H1 (cell line): ENCODE results near the gene VAT1L. TPM values are rescaled to one million over a fixed set of nuclear protein-coding genes. Genes with fewer than 3 reads are reported as not detected.

Experiments
- CTCF ChIA-PET: fragments of 300-600 bp; sonication (Branson Sonifier 250); formaldehyde crosslinking; loops from one replicate; lab custom pipeline; 2021; ENCODE audit not compliant: partially characterized antibody; lab: Charles Lee
- POLR2A ChIA-PET: fragments of 300-600 bp; sonication (Branson Sonifier 250); formaldehyde crosslinking; loops from one replicate; lab custom pipeline; 2021; ENCODE audit warnings: inconsistent platforms; ENCODE audit not compliant: partially characterized antibody; lab: Charles Lee
- DNase-seq, 2 experiments: peaks; one replicate each; pipeline versions ENCODE4 v3.0.0 to v3.0.0-alpha.2; 2010 to 2022; ENCODE audit warnings: low spot score in 2 of 2, low read depth in 1 of 2, mixed read lengths in 1 of 2
- FAIRE-seq: peaks from 2 replicates; lab custom pipeline; 2011; peaks lifted over from hg19 to GRCh38; lab: Jason Lieb, UNC
- H2AFZ ChIP-seq: 2 replicates; pipeline ENCODE4 v1.8.1; 2012; ENCODE audit warnings: low read length, inconsistent platforms
- H2AK5ac ChIP-seq: 2 replicates; pipeline ENCODE4 v1.6.1; 2013; ENCODE audit warnings: low read depth, low read length
- H2BK120ac ChIP-seq: replicated peaks from 2 replicates; pipeline ENCODE3; 2013; ENCODE audit warnings: low read depth, low read length, inconsistent platforms
- H2BK12ac ChIP-seq: 2 replicates; pipeline ENCODE4 v1.6.1; 2013; ENCODE audit warnings: low read depth, low read length
- H2BK15ac ChIP-seq: 2 replicates; pipeline ENCODE4 v1.6.1; 2013; ENCODE audit warnings: low read length
- H2BK20ac ChIP-seq: 2 replicates; pipeline ENCODE4 v1.6.1; 2013; ENCODE audit warnings: low read length
- H2BK5ac ChIP-seq: 2 replicates; pipeline ENCODE4 v1.6.1; 2013; ENCODE audit warnings: low read depth, low read length
- H3K14ac ChIP-seq: 2 replicates; pipeline ENCODE4 v1.6.1; 2013; ENCODE audit warnings: inconsistent platforms; ENCODE audit not compliant: insufficient read length
- H3K18ac ChIP-seq: 2 replicates; pipeline ENCODE4 v1.6.1; 2013; ENCODE audit warnings: low read length; ENCODE audit errors: extremely low read depth
- H3K23ac ChIP-seq: 2 replicates; pipeline ENCODE4 v1.6.1; 2013; ENCODE audit warnings: inconsistent platforms; ENCODE audit not compliant: insufficient read length
- H3K23me2 ChIP-seq: 2 replicates; pipeline ENCODE4 v1.6.1; 2013; ENCODE audit warnings: low read depth, low read length
- H3K27ac ChIP-seq: 2 replicates; pipeline ENCODE4 v1.6.1; 2011; ENCODE audit warnings: low read depth, low read length, inconsistent platforms
- H3K27me3 ChIP-seq, 4 experiments: replicated peaks in 1 of 4; 1 replicate in 1 of 4; 2 replicates in 3 of 4; pipeline versions ENCODE4 v1.6.1 to v1.8.1; 2011 to 2013; ENCODE audit warnings: low read length in 3 of 4, mild to moderate bottlenecking in 3 of 4, inconsistent platforms in 2 of 4, mixed read lengths in 2 of 4, moderate library complexity in 1 of 4; ENCODE audit not compliant: control insufficient read depth in 3 of 4, insufficient read depth in 3 of 4; ENCODE audit errors: extremely low read depth in 1 of 4
- H3K36me3 ChIP-seq, 4 experiments: 2 replicates each; pipeline versions ENCODE4 v1.6.1 to v1.8.1; 2011 to 2013; ENCODE audit warnings: mild to moderate bottlenecking in 4 of 4, low read length in 3 of 4, moderate library complexity in 2 of 4, control low read depth in 1 of 4, inconsistent platforms in 1 of 4; ENCODE audit not compliant: insufficient read depth in 4 of 4, control insufficient read depth in 2 of 4
- H3K4ac ChIP-seq: replicated peaks from 2 replicates; pipeline ENCODE3; 2013; ENCODE audit warnings: low read length, low read depth, mixed read lengths, inconsistent platforms; ENCODE audit not compliant: insufficient read length
- H3K4me1 ChIP-seq, 4 experiments: replicated peaks in 1 of 4; 1 replicate in 1 of 4; 2 replicates in 3 of 4; pipeline versions ENCODE4 v1.6.1 to v1.8.1; 2011 to 2013; ENCODE audit warnings: low read length in 3 of 4, inconsistent platforms in 2 of 4, mixed read lengths in 1 of 4; ENCODE audit not compliant: insufficient read depth in 4 of 4, control insufficient read depth in 3 of 4
- H3K4me2 ChIP-seq, 2 experiments: 2 replicates each; pipeline versions ENCODE4 v1.6.1 to v1.8.1; 2011 to 2013; ENCODE audit warnings: low read depth in 2 of 2, low read length in 2 of 2, control low read depth in 1 of 2, inconsistent platforms in 1 of 2, mild to moderate bottlenecking in 1 of 2; ENCODE audit not compliant: insufficient read depth in 1 of 2
- H3K4me3 ChIP-seq, 4 experiments: fragments of 200-600, 300-600 bp in 1 of 4; sonication (generic), shearing (Covaris generic), sonication (Bioruptor Twin) in 1 of 4; 2 replicates each; pipeline versions ENCODE4 v1.5.1 to v1.8.1; 2011 to 2016; ENCODE audit warnings: low read length in 4 of 4, low read depth in 3 of 4, control low read depth in 2 of 4, inconsistent platforms in 2 of 4, mild to moderate bottlenecking in 2 of 4, mixed read lengths in 1 of 4, moderate library complexity in 1 of 4; ENCODE audit not compliant: insufficient read depth in 2 of 4; ENCODE audit errors: extremely low read depth in 1 of 4
- H3K56ac ChIP-seq: replicated peaks from 2 replicates; pipeline ENCODE3; 2013; ENCODE audit warnings: low read depth, mild to moderate bottlenecking, mixed read lengths, low read length, inconsistent platforms; ENCODE audit not compliant: insufficient read length
- H3K79me1 ChIP-seq: 2 replicates; pipeline ENCODE4 v1.6.1; 2013; ENCODE audit warnings: low read depth, low read length, control low read depth
- H3K79me2 ChIP-seq, 2 experiments: 2 replicates each; pipeline versions ENCODE4 v1.6.1 to v1.8.1; 2012 to 2013; ENCODE audit warnings: low read length in 2 of 2, mild to moderate bottlenecking in 2 of 2, inconsistent platforms in 1 of 2; ENCODE audit not compliant: insufficient read depth in 2 of 2, control insufficient read depth in 1 of 2
- H3K9ac ChIP-seq, 4 experiments: replicated peaks in 1 of 4; 1 replicate in 1 of 4; 2 replicates in 3 of 4; pipeline versions ENCODE4 v1.6.1 to v1.8.1; 2011 to 2013; ENCODE audit warnings: low read depth in 3 of 4, low read length in 3 of 4, control low read depth in 2 of 4, mild to moderate bottlenecking in 2 of 4, moderate library complexity in 2 of 4, inconsistent platforms in 1 of 4; ENCODE audit errors: extremely low read depth in 1 of 4
- H3K9me3 ChIP-seq, 2 experiments: 2 replicates each; pipeline versions ENCODE4 v1.6.1 to v1.8.1; 2012 to 2013; ENCODE audit warnings: mild to moderate bottlenecking in 2 of 2, moderate library complexity in 2 of 2, control low read depth in 1 of 2, inconsistent platforms in 1 of 2, low read depth in 1 of 2, low read length in 1 of 2, mixed read lengths in 1 of 2; ENCODE audit not compliant: insufficient read depth in 2 of 2
- H4K20me1 ChIP-seq, 2 experiments: replicated peaks in 1 of 2; 2 replicates each; pipeline versions ENCODE3 to v1.8.1; 2011 to 2013; ENCODE audit warnings: inconsistent platforms in 2 of 2, low read length in 2 of 2, mild to moderate bottlenecking in 1 of 2; ENCODE audit not compliant: insufficient read depth in 2 of 2, control insufficient read depth in 1 of 2
- H4K5ac ChIP-seq: 2 replicates; pipeline ENCODE4 v1.6.1; 2013; ENCODE audit warnings: low read length, low read depth, mixed read lengths, inconsistent platforms; ENCODE audit not compliant: insufficient read length
- H4K8ac ChIP-seq: 2 replicates; pipeline ENCODE4 v1.8.0; 2013; ENCODE audit warnings: mild to moderate bottlenecking, moderate library complexity, low read length, inconsistent platforms; ENCODE audit not compliant: insufficient read depth; ENCODE audit errors: extremely low read depth
- H4K91ac ChIP-seq: replicated peaks from 2 replicates; pipeline ENCODE3; 2013; ENCODE audit warnings: low read length, mixed read lengths, inconsistent platforms; ENCODE audit not compliant: insufficient read length
- CEBPB ChIP-seq: IDR thresholded peaks from 2 replicates; pipeline ENCODE4 v1.6.1; 2012; ENCODE audit warnings: low read depth, low read length
- CREB1 ChIP-seq: IDR thresholded peaks from 2 replicates; pipeline ENCODE4 v1.6.1; 2012; ENCODE audit warnings: inconsistent platforms
- EP300 ChIP-seq, 2 experiments: IDR thresholded peaks; 1 replicate in 1 of 2; 2 replicates in 1 of 2; pipeline ENCODE4 v1.6.1; 2011 to 2012; ENCODE audit warnings: low read depth in 2 of 2, low read length in 2 of 2, mild to moderate bottlenecking in 2 of 2, borderline replicate concordance in 1 of 2, inconsistent platforms in 1 of 2, moderate library complexity in 1 of 2
- GTF2F1 ChIP-seq: IDR thresholded peaks from 2 replicates; pipeline ENCODE4 v1.6.1; 2012; ENCODE audit warnings: low read depth, low read length, improper control_type of control experiment, borderline replicate concordance
- HDAC6 ChIP-seq: IDR thresholded peaks from one replicate; pipeline ENCODE4 v1.7.1; 2012; ENCODE audit warnings: low read depth, mild to moderate bottlenecking, inconsistent platforms, low read length, moderate library complexity
- NANOG ChIP-seq: IDR thresholded peaks from 2 replicates; pipeline ENCODE4 v1.6.1; 2011; ENCODE audit warnings: low read length, low read depth, mild to moderate bottlenecking, inconsistent platforms; ENCODE audit not compliant: insufficient read depth, poor library complexity, severe bottlenecking
- NRF1 ChIP-seq: IDR thresholded peaks from 2 replicates; pipeline ENCODE4 v1.6.1; 2011; ENCODE audit warnings: mild to moderate bottlenecking, low read depth, low read length, improper control_type of control experiment
- SIN3A ChIP-seq, 2 experiments: IDR thresholded peaks in 1 of 2; conservative IDR thresholded peaks in 1 of 2; 2 replicates each; pipeline ENCODE4 v1.6.1; 2011 to 2012; ENCODE audit warnings: low read length in 2 of 2, improper control_type of control experiment in 1 of 2, low read depth in 1 of 2, mild to moderate bottlenecking in 1 of 2
- SIRT6 ChIP-seq: IDR thresholded peaks from one replicate; pipeline ENCODE4 v1.7.1; 2012; ENCODE audit warnings: low read length, inconsistent platforms
- SIX5 ChIP-seq: IDR thresholded peaks from 2 replicates; pipeline ENCODE4 v1.6.1; 2011; ENCODE audit warnings: mild to moderate bottlenecking, low read depth, low read length
- SP2 ChIP-seq: IDR thresholded peaks from 2 replicates; pipeline ENCODE4 v1.6.1; 2012; ENCODE audit warnings: mild to moderate bottlenecking, low read length, inconsistent platforms
- USF2 ChIP-seq: IDR thresholded peaks from 2 replicates; pipeline ENCODE4 v1.6.1; 2011; ENCODE audit warnings: low read length, improper control_type of control experiment
- YY1 ChIP-seq: IDR thresholded peaks from 2 replicates; pipeline ENCODE4 v1.6.1; 2011; ENCODE audit warnings: low read depth, mild to moderate bottlenecking, low read length
- WGBS, 2 experiments: shearing (Covaris generic) in 1 of 2; methylation state at CpG; one replicate each; pipeline versions ENCODE4 v1.1.6 to v1.1.7; 2013 to 2015; ENCODE audit warnings: low lambda C conversion rate in 2 of 2, mixed read lengths in 2 of 2, inconsistent platforms in 1 of 2, low coverage in 1 of 2, missing lambda C conversion rate in 1 of 2; ENCODE audit not compliant: insufficient replicate concordance in 2 of 2, insufficient coverage in 1 of 2, insufficient read length in 1 of 2; ENCODE audit errors: extremely low coverage in 1 of 2, missing lambda C conversion rate in 1 of 2; 5-methylcytosine and 5-hydroxymethylcytosine counted together
- polyA plus RNA-seq, 7 experiments: library from polyadenylated mRNA; depleted of rRNA in 3 of 7; stranded (reverse) in 5 of 7; unstranded in 2 of 7; fragments of >200 nt in 5 of 7; fragments of 200-250 nt in 2 of 7; gene quantifications; 1 replicate in 5 of 7; 2 replicates in 1 of 7; 4 replicates in 1 of 7; pipeline versions ENCODE4 v1.2.1 to v1.2.3, GENCODE V29; 2011 to 2013; ENCODE audit warnings: missing spikeins in 2 of 7, mixed read lengths in 2 of 7
- total RNA-seq: library from RNA; stranded (reverse); fragmentation: NEBNext Ultra II Directional; extraction: Animal tissue kit (Norgen Biotek cat#: 25700); gene quantifications from 2 replicates; pipeline ENCODE4 v1.2.1, GENCODE V29; 2021

VAT1L gene
- total and polyA plus RNA-seq, 2 of the 8 experiments (the other 6 are each of a cell fraction or from before 2014, with no cell fraction given) = 46.3 to 48.2 TPM

GRCh38 chr16:77820340-77820739 lies 32.0 kb downstream of the VAT1L start:
- no peak overlapping the region for H2BK120ac ChIP-seq
- FAIRE-seq = no peak
- no peak overlapping the region for H2BK15ac ChIP-seq
- H3K4me2 ChIP-seq = no peak overlapping the region
- H4K5ac ChIP-seq = no peak overlapping the region
- H2AFZ ChIP-seq = no peak overlapping the region
- no peak overlapping the region for H3K14ac ChIP-seq
- TF ChIP-seq EP300 (IDR thresholded peaks at IDR 0.05; ENCODE audit: borderline replicate concordance in 1 of 2, low read depth in 2 of 2, low read length in 2 of 2) (no peak), SIX5 (no peak), NRF1 (no peak), NANOG (no peak), GTF2F1 (no peak), YY1 (no peak), USF2 (no peak), SP2 (no peak), SIN3A (conservative IDR thresholded peaks at IDR 0.05 in 1 of 2, IDR thresholded peaks at IDR 0.05 in 1 of 2; ENCODE audit: low read depth in 1 of 2, low read length in 2 of 2) (no peak), SIRT6 (no peak), HDAC6 (no peak), CEBPB (no peak), CREB1 (no peak)
- no peak overlapping the region for H2AK5ac ChIP-seq
- H3K4me1 ChIP-seq = peaks cover 0 to 7% (median 2%) of the 10 kb centered on the region in 4 experiments; a peak in 2 of 7 replicates
- no peak overlapping the region for H3K9ac ChIP-seq
- H3K4ac ChIP-seq = no peak overlapping the region
- no peak overlapping the region for H3K56ac ChIP-seq
- DNase-seq = no peak
- H2BK5ac ChIP-seq = no peak overlapping the region
- H3K4me3 ChIP-seq = no peak overlapping the region
- H3K23me2 ChIP-seq = no peaks in the 10 kb centered on the region
- H2BK12ac ChIP-seq = no peak overlapping the region
- H3K36me3 ChIP-seq = peaks cover 2 to 30% (median 19%) of the 10 kb centered on the region in 4 experiments; a peak in 6 of 8 replicates
- peaks cover 0 to 1% of the 10 kb centered on the region in 2 experiments; a peak in 1 of 4 replicates for H3K79me2 ChIP-seq
- ChIA-PET POLR2A (no interaction called here), CTCF (interaction anchor here (1.3 to 1.9 kb wide), 2 partner anchors 135 to 184 kb away, joined by 4 to 6 read pairs; no protein-coding TSS in a partner anchor)
- H4K20me1 ChIP-seq = no peaks in the 10 kb centered on the region
- no peaks in the 10 kb centered on the region for H3K27me3 ChIP-seq
- no peak overlapping the region for H4K8ac ChIP-seq
- peaks cover 2% of the 10 kb centered on the region; the same call in 1 of the 2 replicates for H3K79me1 ChIP-seq
- H3K27ac ChIP-seq = no peak overlapping the region
- H2BK20ac ChIP-seq = no peak overlapping the region
- no peak overlapping the region for H3K23ac ChIP-seq
- no peak overlapping the region for H4K91ac ChIP-seq
- H3K18ac ChIP-seq = no peak overlapping the region
- 87% methylated on average over 3 of the region's 3 CpGs; no CpG with 5 or more reads in 1 of the 2 experiments for WGBS, 2 experiments
- no peaks in the 10 kb centered on the region for H3K9me3 ChIP-seq
